Frontal cortex (tissue), 4 donors: ENCODE data around the gene PTPRN2. TPM values are rescaled to one million over a fixed set of nuclear protein-coding genes. Genes with fewer than 3 reads are reported as not detected.

Experiments used
- DNase-seq, 2 donors: peaks; one replicate each; pipeline ENCODE4 v3.0.0; 2012; ENCODE audit warnings: low spot score in 2 of 2
- FAIRE-seq: peaks from 2 replicates; lab custom pipeline; 2012; peaks lifted over from hg19 to GRCh38; lab: Jason Lieb, UNC
- total RNA-seq: library from RNA; depleted of rRNA; stranded (reverse); fragments of >200 nt; gene quantifications from one replicate; pipeline ENCODE4 v1.2.3, GENCODE V29; 2014
- donor health status: control.
- donor health status: control.
- donor health status: control.

Gene PTPRN2
- total RNA-seq, 1 donor from 2014 or later: 52.2 TPM

GRCh38 chr7:158271646-158272045 is 316.0 kb downstream of the PTPRN2 start:
- no peak for FAIRE-seq
- DNase-seq: no peak

- no peak for DNase-seq
- no peak for FAIRE-seq
Measured at GRCh38 chr7:158270856-158271413, 316.7 kb downstream of the PTPRN2 start.

GRCh38 chr7:158270106-158270775 is 317.4 kb downstream of the PTPRN2 start:
- no peak for FAIRE-seq
- no peak for DNase-seq

DNA sequence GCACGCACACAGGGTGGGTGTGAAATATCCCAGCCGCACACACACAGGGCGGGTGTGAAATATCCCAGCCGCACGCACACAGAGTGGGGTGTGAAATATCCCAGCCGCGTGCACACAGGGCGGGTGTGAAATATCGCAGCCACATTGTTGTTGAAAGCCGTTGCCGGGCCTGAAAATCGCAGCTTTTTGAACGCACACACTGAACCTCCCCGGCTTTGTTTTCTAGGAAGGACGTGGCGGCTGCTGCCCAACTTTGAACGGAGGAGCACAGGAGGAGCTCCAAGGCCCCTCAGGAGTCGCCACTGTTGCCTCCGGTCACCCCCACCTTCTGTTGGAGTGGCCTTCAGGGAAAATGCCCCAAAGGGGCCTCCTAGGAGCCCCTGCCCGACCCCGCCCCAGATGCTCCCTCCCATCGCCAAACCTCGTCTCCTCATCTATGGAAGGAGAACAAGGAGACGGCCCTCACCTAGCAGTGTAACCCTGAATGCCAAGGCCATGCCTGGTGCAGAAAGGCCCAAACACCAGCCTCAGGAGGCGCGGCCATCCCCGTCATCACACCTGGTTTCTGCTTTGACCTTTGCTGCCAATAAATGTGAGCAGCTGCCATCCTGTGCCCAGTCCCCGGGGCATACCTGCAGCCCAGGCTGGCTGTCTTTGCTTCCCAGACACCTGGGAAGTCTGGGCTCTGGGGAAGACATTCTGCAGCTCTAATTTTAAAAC is 318.6 kb downstream of the PTPRN2 start:
- FAIRE-seq: no peak

GRCh38 chr7:158267742-158268435 is 319.7 kb downstream of the PTPRN2 start:
- FAIRE-seq: no peak
- DNase-seq: no peak

More for the DNA sequence above, 318.6 kb downstream of the PTPRN2 start:
- no peak for DNase-seq

DNA sequence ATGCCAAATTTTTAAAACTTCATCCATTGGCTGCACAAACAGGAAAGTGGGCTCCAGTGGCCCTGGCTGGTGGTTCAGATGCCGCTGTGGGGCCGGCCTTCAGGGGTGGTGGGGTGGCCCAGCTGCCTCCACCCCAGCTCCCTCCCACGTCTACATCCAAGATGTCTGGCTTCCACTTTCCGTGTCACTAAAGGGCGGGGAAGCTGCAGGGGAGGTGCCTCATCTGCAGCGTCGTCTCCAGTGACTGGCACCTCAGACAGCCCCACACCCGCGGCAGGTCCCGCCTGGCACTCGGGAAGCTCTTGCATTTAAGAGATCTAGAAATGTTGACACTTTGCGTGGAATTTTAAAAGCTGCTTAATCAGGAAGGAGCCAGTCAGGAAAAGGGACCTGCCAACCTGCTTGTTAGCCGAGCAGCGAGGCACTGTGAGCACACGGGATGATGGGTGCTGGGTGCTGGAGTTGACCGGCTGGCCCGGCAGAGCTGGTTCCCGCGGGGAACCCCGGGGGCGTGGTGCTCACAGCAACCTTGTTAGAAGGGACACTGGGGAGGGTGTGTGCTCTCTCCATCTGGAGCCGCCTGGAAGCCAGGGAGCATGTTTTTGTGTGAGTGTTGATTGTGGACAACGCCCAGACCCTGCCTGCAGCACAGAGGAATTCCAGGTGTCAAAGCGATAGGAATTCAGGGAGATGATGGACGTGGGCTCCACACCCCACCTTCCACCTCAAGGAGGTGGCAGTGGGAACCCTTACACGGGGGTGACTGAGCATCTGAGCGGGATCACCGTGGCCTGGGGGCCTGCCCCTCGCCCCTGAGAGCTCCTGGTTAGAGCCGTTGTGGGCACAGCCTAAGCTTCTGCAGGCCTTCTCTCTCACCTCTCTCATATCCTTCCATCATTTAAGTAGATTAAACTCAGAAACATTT is 320.5 kb downstream of the PTPRN2 start:
- FAIRE-seq (no peak), DNase-seq (no peak)

GRCh38 chr7:158266426-158266816 is 321.2 kb downstream of the PTPRN2 start:
- DNase-seq: no peak
- no peak for FAIRE-seq

DNA sequence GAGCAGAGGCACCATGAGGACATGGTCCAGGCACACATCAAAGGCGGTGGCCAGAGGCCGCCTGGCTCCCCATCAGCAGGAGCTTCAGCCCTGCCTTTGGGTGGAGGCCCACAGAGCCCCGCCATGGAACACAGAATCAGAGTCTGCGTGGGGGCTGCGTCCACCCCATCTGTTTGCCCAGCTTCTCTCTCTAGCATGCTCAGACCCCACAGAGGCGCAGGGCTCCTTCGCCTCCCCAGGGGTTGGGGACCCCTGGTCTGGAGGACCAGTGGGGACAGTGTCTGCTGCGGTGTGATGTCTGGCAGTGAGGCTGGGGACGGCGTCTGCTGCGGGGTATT is 321.9 kb downstream of the PTPRN2 start:
- DNase-seq (no peak), FAIRE-seq (no peak)

DNA sequence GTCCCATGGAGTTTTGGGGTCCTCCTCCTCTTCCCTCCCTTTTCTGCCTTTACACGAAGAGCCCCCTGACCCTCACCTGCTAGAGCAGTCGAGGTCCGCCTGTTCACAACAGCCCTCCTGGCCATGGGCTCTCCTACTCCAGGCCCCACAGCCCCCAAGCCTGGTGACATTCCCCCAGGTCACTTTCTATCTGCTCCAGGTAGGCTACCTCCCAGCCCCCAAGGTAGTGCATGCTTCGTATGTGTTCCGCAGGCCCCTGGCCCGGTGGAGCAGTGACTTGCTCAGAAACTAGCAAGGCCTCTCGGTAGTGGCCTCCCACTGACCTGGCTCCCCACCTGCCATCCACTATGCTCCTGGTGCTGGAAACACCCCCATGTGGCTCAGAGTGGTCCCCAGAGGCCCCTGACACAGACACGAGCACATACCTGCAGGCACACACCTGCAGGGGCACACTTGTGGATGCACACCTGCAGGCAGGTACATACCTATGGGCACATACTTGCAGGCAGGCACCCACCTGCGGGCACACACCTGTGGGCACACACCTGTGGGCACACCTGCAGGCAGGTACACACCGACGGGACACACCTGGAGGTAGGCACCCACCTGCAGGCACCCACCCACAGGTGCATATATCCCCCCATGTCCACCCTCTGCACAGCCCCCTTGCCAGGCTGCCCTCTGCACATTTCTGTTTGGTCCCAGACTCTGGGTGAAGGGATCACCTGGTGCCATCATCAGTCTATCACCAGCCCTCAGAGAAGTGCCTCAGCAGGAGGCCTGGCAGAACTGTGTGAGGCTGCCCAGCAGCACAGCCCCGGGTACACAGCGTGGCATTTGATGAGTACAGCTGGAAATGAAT is 322.5 kb downstream of the PTPRN2 start:
- DNase-seq (no peak), FAIRE-seq (no peak)

DNA sequence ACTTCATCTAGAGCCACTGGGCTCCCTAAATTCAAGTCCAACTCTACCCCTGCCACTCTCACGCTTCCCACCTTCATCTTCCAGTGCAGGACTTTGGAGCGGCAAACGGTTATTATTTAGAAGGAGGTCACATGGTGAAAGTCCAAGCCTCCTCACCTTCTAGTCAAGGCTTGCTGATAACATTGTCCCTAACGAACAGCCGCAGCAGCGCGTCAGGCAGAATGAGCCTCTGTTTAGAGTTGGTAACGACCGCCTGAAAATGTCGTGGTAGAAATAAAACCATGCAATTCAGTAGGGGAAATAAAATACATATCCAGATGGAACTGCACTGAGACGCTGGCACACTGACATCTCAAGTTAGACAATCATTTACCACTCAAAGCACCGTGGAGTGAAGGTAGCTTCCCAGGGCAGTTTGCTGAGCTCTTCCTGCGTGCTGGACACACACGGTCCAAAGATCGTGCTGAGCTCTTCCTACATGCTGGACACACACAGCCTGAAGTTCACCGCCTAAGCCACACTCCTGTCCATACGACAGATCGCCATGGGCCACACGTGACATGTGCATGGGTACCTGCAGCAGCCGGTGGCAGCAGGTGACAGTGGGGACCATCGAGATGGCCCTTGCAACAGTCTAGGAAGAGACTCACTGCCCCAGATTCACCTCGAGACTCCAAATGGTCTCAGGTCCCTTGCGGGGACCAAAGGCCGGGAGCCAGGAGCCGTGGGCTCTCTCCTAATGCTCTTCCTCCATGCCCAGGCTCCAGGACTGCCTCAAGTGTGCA is 323.5 kb downstream of the PTPRN2 start:
- no peak for DNase-seq
- FAIRE-seq: no peak

- FAIRE-seq: no peak
- DNase-seq: no peak
Measured at GRCh38 chr7:158263110-158263963, 324.3 kb downstream of the PTPRN2 start.

DNA sequence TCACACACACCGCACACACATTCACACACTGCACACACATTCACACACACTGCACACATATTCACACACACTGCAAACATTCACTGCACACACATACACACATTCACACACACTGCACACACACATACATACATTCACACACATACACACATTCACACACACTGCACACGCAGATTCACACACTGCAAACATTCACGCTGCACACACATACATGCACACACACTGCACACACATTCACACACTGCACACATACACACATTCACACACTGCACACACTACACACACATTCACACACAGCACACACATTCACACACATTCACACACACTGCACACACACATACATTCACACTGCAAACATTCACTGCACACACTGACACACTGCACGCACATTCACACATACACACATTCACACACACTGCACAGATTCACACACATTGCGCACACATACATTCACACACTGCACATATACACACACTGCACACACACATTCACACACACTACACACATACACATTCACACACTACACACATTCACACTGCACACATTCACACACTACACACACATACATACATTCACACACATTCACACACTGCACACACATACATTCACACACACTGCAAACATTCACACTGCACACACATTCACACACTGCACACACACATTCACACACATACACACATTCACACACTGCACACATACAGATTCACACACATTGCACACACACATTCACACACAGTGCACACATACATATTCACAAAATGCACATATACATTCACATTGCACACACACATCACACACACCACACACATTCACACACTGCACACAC is 325.1 kb downstream of the PTPRN2 start:
- FAIRE-seq (no peak), DNase-seq (no peak)

GRCh38 chr7:158261362-158262235 is 326.0 kb downstream of the PTPRN2 start:
- FAIRE-seq (no peak), DNase-seq (no peak)

GRCh38 chr7:158260567-158261361 is 326.9 kb downstream of the PTPRN2 start:
- FAIRE-seq: no peak
- DNase-seq: no peak
